ENCODE data around the gene KAT8.

KAT8 gene

DNA sequence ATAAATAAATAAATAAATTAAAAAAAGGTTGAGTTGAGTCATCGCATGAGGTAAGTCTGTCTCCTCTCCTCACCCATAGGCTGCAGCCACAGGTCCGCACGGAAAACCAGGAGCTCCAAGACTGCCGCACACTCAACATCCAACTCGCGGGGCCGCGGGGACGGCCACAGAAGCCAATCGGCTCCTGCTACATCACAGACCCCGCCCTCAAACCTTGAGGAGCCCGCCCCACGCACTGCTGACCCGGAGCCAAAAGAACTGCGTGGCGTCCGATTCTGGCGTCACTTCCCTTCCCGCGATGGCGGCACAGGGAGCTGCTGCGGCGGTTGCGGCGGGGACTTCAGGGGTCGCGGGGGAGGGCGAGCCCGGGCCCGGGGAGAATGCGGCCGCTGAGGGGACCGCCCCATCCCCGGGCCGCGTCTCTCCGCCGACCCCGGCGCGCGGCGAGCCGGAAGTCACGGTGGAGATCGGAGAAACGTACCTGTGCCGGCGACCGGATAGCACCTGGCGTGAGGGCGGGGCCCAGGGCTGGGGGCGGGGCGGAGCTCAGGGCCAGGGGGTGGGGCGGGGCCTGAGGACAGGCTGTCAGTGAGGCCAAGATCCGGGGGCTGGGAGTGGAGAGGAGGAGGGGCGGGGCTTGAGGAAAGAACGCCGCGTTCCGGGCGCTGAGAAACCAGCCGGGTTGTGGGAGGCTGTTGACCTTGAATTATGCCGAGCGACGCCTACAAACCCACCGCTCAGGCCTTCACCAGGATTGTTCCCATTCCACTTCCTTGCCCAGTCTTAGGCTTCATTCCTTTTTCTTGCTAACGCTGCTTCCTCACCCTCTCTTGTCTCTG is at the start of gene KAT8:
Gene KAT8, plus strand, starts transcription at position 281 of the 839 bp plus-strand sequence. Its CDS starts 18 bp downstream, at position 299.
- peak; percentile 99 for DNase-seq

DNA sequence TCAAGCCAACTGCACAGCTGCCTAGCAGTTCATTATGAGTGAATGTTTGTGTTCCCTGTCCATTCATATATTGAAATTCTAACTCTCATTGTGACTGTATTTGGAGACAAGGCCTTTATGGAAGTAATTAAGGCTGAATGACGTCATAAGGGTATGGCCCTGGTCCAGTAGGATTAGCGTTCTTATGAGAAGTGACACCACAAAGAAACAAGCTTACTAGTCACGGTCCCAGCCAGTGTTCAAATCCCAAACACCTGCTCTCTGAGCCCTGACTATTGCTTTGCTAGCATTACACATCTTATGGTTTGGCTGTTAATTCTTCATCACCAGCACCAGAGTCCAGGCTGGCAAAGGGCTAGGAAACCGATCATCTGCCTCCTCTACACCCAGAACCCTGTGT is 45.6 kb upstream of the KAT8 start:
- no peak for DNase-seq

DNA sequence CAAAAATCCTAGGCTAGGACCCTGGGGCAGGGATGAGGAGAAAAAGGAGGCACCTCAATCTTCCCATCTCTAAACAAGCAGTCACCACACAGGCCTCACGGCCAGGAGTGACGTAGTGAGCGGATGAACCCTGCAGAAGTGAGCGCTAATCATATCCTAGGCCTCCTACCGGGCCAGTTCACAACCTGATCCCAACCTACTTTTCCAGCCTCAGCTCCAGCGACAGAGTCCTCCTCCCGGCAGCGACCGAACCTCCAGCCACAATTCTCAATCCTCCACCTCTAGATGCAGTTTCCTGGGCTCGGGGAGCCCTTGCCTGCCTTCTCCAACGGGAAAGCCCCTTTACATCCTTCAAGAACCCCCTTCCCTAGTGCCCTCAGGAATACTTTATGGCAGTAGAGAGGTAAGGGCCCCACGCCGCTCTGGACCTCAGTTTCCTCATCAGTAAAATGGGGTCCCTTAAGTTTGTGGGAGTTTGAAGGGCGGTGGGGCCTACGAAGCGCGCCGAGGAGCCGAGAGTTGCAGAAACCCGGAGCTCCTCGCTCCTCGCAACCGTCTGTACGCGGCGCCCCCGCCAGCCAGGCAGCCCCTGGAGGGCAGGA is 44.8 kb upstream of the KAT8 start:
- no peak for DNase-seq

DNA sequence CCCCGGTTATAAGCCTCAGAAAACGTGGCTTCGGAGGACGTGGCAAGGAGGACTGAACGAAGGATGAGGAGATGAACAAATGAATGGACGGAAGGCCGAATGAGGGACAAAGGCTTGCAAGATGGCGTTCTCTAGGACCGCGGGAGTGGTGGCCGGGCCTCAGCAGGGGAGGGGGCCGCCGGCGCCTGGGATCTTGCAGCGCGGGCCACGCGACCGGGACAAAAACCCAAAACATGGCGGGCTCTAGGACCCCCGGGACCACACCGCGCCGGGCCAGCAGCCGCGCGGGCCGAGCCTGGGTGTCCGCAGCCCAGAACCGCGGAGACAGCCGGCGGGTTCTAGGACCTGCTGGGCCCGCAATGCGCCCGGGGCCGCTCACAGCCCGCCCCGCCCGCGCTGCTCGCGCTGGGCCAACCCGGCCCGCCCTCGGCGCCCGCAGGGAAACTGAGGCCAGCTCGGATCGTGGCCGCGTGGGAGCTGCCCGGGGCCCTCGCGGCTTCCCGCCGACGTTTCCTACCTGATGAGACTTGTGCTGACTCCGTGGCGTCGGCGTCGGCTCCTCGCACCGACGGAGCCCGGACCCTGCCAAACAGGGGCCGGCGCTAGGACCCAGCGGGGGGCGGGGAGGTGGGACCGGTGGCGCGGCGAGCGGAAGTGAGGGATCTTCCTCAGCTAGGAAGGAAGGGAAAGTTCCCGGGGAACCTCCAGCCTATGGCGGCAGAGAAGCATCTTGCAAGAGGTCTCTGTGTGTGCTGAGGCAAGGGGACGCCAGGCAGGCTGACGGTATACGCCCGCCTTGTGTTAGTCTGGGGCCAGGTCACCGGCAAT is 44.1 kb upstream of the KAT8 start:
- DNase-seq: peak; percentile 79

DNA sequence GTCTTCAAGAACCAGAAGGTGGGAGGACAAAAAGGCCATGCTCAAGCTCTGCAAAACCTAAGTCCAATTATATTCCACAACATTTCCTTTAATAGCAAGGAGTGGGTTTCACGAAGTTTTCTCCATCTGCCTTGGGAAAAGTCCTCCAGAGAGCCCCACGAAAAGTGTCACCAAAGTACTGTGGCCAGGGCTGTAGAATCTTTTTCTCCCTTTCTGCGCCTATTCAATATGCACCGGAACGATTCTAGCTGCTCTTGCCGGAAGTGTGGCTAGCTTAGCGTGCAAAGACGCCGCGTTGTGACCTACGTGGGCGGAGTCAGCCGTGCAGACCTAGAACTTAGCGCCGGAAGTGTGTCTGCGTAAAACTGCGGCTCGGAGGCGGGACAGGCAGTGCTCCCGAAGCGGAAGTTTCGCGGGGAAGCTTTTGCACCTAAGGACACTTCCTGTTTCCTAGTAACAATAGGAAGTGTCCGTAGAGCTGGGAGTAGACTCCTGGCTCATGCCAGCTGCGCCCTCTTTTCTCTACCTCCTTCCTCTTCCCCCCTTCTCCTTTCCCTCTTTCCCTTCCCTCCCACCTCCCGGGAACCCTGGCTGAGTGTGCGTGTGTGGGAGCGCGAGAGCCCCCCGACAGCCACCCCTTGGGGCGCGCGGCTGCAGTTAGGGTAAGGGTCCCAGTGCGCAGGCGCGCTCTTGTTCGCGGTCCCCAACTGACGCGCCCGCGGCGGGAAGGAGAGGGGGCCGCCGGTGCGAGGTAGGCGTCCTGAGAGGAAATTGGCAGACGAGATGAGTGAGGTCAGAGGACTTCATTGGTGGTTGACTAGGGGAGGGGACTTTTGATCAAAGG is 43.3 kb upstream of the KAT8 start, which contains the start of the genes ZNF646 and ZNF668:
Gene ZNF646, plus strand, starts transcription at position 453 of the 844 bp plus-strand sequence. CDS start 1,903 bp downstream, outside the sequence.
Gene ZNF668, minus strand, starts transcription at position 271 of the 844 bp plus-strand sequence. CDS start 9,781 bp downstream, outside the sequence.
- DNase-seq: peak; percentile 99

DNA sequence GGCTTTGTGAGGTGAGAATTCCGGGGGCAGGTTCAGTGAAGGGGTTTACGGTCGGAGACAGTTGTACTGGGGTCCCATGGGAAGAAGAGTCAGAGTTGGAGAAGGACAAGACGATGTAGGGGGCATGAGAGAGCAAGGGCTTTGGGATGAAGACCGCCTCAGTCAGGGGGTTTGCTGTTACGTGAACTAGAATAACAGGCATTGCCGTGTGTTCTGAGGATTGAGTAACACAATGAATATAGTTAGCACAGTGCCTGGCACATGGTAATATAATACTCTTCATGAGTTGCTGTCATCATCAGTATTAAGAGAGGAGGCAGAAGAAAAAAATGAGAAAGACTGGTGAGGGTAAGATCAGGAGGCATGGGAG is 42.7 kb upstream of the KAT8 start:
- DNase-seq: no peak

DNA sequence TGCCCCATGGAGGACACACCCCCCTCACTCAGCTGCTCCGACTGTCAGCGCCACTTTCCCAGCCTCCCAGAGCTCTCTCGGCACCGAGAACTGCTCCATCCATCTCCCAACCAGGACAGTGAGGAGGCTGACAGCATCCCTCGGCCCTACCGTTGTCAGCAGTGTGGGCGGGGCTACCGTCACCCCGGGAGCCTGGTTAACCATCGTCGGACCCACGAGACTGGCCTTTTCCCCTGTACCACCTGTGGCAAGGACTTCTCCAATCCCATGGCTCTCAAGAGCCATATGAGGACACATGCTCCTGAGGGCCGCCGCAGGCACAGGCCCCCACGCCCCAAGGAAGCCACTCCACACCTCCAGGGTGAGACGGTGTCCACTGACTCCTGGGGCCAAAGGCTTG is 41.1 kb upstream of the KAT8 start:
- no peak for DNase-seq

DNA sequence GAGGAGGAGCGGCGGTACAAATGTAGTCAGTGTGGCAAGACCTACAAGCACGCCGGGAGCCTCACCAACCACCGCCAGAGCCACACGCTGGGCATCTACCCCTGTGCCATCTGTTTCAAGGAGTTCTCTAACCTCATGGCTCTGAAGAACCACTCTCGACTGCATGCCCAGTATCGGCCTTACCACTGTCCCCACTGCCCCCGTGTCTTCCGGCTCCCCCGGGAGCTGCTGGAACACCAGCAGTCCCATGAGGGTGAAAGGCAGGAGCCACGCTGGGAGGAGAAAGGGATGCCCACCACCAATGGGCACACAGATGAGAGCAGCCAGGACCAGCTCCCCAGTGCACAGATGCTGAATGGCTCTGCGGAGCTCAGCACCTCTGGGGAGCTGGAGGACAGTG is 40.4 kb upstream of the KAT8 start:
- DNase-seq: no peak

DNA sequence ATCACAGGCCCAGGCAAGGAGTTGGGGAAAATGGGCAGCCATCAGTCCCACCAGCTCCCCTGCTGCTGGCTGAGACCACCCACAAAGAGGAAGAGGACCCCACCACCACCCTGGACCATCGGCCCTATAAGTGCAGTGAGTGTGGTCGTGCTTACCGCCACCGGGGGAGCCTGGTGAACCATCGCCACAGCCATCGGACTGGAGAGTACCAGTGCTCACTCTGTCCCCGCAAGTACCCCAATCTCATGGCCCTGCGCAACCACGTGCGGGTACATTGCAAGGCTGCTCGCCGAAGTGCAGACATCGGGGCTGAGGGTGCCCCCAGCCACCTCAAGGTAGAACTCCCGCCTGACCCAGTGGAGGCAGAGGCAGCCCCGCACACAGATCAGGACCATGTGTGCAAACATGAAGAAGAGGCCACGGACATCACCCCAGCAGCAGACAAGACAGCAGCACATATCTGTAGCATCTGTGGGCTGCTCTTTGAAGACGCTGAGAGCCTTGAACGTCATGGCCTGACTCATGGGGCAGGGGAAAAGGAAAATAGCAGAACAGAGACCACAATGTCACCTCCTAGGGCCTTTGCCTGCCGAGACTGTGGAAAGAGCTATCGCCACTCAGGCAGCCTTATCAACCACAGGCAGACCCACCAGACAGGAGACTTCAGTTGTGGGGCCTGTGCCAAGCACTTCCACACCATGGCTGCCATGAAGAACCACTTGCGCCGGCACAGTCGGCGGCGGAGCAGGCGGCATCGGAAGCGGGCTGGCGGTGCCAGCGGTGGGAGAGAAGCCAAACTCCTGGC is 39.7 kb upstream of the KAT8 start:
- DNase-seq: no peak

DNA sequence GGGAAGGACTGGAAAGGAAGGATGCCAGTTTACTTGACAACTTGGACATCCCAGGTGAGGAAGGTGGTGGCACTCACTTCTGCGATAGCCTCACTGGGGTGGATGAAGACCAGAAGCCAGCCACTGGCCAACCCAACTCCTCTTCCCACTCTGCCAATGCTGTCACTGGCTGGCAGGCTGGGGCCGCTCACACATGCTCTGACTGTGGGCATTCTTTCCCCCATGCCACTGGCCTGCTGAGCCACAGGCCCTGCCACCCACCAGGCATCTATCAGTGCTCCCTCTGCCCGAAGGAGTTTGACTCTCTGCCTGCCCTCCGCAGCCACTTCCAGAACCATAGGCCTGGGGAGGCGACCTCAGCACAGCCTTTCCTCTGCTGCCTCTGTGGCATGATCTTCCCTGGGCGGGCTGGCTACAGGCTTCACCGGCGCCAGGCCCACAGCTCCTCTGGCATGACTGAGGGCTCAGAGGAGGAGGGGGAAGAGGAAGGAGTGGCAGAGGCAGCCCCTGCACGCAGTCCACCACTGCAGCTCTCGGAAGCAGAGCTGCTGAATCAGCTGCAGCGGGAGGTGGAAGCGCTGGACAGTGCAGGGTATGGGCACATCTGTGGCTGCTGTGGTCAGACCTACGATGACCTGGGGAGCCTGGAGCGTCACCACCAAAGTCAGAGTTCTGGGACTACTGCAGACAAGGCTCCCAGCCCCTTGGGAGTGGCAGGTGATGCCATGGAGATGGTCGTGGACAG is 38.7 kb upstream of the KAT8 start:
- no peak for DNase-seq

DNA sequence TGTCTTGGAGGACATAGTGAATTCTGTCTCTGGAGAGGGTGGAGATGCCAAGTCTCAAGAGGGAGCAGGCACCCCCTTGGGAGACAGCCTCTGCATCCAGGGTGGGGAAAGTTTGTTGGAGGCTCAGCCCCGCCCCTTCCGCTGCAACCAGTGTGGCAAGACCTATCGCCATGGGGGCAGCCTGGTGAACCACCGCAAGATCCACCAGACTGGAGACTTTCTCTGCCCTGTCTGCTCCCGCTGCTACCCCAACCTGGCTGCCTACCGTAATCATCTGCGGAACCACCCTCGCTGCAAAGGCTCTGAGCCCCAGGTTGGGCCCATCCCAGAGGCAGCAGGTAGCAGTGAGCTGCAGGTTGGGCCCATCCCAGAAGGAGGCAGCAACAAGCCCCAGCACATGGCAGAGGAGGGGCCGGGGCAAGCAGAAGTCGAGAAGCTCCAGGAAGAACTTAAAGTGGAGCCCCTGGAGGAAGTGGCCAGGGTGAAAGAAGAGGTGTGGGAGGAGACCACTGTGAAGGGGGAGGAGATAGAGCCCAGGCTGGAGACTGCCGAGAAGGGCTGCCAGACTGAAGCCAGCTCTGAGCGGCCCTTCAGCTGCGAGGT is 38.0 kb upstream of the KAT8 start:
- DNase-seq: no peak

DNA sequence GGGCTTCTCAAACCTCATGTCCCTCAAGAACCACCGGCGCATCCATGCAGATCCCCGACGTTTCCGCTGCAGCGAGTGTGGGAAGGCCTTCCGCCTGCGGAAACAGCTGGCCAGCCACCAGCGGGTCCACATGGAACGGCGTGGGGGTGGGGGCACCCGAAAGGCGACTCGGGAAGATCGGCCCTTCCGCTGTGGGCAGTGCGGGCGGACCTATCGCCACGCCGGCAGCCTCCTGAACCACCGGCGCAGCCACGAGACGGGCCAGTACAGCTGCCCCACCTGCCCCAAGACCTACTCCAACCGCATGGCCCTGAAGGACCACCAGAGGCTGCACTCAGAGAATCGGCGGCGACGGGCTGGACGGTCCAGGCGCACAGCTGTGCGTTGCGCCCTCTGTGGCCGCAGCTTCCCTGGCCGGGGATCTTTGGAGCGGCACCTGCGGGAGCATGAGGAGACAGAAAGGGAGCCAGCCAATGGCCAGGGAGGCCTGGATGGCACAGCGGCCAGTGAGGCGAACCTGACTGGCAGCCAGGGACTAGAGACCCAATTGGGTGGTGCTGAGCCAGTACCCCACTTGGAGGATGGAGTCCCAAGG is 37.3 kb upstream of the KAT8 start:
- DNase-seq: no peak

DNA sequence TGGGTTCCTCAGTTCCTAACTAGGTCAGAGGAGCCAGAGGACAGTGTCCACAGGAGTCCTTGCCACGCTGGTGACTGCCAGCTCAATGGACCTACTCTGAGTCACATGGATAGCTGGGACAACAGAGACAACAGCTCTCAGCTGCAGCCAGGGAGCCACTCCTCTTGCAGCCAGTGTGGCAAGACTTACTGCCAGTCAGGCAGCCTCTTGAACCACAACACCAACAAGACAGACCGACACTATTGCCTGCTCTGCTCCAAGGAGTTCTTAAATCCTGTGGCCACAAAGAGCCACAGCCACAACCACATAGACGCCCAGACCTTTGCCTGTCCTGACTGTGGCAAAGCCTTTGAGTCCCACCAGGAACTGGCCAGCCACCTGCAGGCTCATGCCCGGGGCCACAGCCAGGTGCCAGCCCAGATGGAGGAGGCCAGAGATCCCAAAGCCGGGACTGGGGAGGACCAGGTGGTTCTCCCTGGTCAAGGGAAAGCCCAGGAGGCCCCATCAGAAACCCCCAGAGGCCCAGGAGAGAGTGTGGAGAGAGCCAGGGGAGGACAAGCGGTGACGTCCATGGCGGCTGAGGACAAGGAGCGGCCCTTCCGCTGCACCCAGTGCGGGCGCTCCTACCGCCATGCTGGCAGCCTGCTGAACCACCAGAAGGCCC is 36.6 kb upstream of the KAT8 start:
- no peak for DNase-seq

DNA sequence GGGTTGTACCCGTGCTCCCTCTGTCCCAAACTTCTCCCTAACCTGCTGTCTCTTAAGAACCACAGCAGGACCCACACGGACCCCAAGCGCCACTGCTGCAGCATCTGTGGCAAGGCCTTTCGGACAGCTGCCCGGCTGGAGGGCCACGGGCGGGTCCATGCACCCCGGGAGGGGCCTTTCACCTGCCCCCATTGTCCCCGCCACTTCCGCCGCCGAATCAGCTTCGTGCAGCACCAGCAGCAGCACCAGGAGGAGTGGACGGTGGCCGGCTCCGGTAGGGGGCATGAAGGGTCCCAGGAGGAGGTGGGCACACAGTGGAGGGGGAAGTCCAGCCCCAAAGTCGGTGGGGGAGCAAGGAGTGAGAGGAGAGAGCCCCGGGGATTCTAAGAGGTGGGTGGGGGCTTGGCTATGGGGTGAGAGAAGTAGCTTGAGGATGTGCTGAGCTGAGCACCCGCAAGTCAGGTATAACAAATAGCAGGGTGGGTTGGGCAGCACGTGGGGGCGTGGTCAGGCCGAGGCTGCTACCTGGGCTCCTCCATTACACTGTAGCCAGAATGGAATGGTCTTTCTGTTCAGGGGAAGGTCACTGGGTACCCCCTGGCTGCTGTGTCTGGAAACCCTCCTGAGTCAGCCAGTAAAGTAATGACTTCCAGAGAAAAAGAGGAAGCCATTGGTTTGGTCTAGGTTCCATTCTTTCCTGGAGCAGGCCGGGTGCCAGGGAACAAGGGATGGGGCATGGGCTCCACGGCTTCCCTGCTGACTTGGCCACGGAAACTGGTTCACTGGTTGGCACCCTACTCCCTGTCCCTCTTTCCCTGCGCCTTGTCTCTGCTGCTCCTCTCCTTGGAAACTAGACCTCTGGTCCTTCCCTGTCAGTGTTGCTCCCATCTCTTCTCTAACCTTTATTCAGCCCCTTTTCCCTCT is 35.8 kb upstream of the KAT8 start:
- no peak for DNase-seq

DNA sequence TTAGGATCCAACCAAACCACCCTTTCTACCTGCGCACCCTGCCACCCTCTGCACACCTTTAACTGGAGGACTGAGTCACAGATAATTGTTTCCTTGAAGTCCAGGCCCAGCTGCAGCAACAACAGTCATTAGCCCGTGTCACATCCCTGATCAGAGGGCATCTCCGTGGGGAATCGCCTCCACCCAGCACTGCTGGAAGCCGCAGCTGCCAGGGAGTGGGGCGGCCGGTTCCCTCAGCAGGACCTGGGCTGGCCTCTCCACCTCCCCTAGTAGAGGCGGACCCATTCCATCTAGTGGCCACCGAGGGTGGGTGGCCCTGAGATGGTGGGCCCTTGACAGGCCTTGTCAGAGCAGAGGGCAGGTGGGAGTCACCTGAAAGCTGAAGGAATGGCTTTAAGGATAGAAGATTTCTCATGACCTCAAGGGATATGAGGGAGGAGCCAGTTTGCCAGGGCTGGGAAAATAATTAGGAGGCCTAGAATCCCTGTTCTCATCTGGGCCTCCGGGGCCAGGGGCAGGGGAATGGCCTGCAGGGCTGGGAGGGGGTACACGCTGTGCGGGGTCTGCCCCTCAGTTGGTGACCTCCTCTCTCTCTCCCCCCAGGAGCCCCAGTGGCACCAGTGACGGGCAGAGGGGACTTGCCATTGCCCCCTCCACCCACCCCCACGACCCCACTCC is 35.0 kb upstream of the KAT8 start:
- DNase-seq: no peak

DNA sequence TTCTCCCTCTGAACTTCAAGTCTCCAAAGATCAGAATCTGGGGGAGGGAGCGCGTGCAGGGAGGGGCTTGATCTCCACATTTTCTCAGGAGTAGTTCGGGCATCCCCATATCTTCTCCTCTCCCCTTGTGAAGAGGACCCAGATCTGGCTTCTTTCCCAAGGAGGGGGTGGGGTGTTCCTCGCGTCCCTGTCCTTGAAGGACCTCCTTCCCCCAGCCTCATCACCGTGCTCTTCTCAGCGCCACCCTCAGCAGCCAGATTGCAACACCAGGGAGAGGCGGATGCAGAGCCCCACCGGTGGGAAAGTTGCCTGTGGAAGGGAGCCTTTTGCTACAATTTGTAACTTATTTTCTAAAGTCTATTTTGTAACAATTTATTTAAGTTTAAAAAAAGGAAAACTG is 34.4 kb upstream of the KAT8 start:
- no peak for DNase-seq

DNA sequence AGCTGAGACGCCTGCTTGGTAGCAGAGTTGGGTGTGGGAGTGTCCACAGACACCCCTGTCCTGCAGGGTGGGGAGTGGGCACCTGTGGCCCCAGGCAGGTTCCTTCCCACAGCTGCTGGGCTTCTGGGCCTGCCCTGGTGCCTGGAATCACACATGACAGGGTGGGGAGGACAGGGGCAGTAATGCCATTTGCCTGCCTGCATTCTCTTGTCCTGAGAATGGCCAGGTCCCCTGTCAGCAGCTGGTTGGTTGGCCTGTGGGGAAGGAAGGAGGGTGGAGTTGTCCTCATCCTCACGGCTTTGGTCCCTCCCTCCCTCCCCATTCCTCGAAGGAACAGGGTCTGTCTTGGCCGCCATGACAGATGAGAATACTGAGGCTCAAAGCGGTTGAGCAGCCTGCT is 33.9 kb upstream of the KAT8 start:
- no peak for DNase-seq

DNA sequence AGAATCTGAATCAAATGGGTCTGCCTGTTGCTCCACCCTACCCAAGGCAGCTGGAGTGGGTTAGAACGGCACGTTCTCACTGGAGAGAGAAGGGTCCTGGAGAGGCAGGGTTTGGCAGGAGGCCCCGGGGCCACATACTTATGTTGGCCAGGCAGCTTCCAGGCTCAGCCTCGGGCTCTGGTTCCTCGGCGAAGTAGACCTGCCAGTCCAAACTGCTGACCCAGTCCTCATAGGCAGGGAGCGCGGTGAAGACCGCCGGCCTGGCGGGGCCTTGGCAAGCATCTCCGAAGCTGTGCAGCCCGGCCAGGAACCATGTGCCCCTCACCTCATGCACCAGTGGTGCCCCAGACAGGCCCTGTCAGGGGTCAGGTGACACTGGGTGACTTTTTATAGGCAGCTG is 33.5 kb upstream of the KAT8 start:
- no peak for DNase-seq
